ENCODE data around the gene LMTK2.
A peak's percentile ranks its signal among the peaks of the same experiment; 100 is the strongest.

Gene LMTK2

GRCh38 chr7:98138672-98139071 lies 32.0 kb downstream of the LMTK2 start:
- no peak for DNase-seq

- DNase-seq: no peak
Measured at GRCh38 chr7:98142658-98143057, 36.0 kb downstream of the LMTK2 start.

- DNase-seq: no peak
Measured at GRCh38 chr7:98148607-98149006, 41.9 kb downstream of the LMTK2 start.

GRCh38 chr7:98149116-98149692 lies 42.5 kb downstream of the LMTK2 start:
- no peak for DNase-seq

- DNase-seq: no peak
Measured at GRCh38 chr7:98151884-98152283, 45.2 kb downstream of the LMTK2 start.

GRCh38 chr7:98156700-98157099 lies 50.0 kb downstream of the LMTK2 start:
- no peak for DNase-seq

- no peak for DNase-seq
Measured at GRCh38 chr7:98157761-98158160, 51.1 kb downstream of the LMTK2 start.

GRCh38 chr7:98162758-98163157 lies 56.1 kb downstream of the LMTK2 start:
- DNase-seq: no peak

- no peak for DNase-seq
Measured at GRCh38 chr7:98163269-98163668, 56.6 kb downstream of the LMTK2 start.

GRCh38 chr7:98163704-98164494 lies 57.2 kb downstream of the LMTK2 start:
- no peak for DNase-seq

- DNase-seq: peak; percentile 33
Measured at GRCh38 chr7:98165827-98166667, 59.4 kb downstream of the LMTK2 start.

GRCh38 chr7:98166668-98166970 lies 60.0 kb downstream of the LMTK2 start:
- no peak for DNase-seq

- no peak for DNase-seq
Measured at GRCh38 chr7:98167653-98168052, 61.0 kb downstream of the LMTK2 start.

- DNase-seq: peak; percentile 72
Measured at GRCh38 chr7:98168181-98168903, 61.7 kb downstream of the LMTK2 start.

GRCh38 chr7:98168904-98169621 lies 62.4 kb downstream of the LMTK2 start:
- DNase-seq: no peak

- DNase-seq: no peak
Measured at GRCh38 chr7:98170966-98171365, 64.3 kb downstream of the LMTK2 start.

GRCh38 chr7:98171449-98171848 lies 64.8 kb downstream of the LMTK2 start:
- no peak for DNase-seq

GRCh38 chr7:98174334-98175259 lies 67.9 kb downstream of the LMTK2 start:
- DNase-seq: no peak

GRCh38 chr7:98175260-98175940 lies 68.7 kb downstream of the LMTK2 start:
- DNase-seq: no peak

- DNase-seq: no peak
Measured at GRCh38 chr7:98177553-98177952, 70.9 kb downstream of the LMTK2 start.

GRCh38 chr7:98178321-98178720 lies 71.7 kb downstream of the LMTK2 start:
- no peak for DNase-seq

Data from stimulated activated CD4-positive, alpha-beta T cell treated with anti-CD3 and anti-CD28 coated beads, Interleukin-4, amount 100 ng/mL, for 24 hours (primary cell).